ENCODE results near the gene IDH3A. TPM values are rescaled to one million over a fixed set of nuclear protein-coding genes. Genes with fewer than 3 reads are reported as not detected.

The IDH3A gene
- polyA plus RNA-seq, 4 donors: 85.9 to 97.5 (median 92.8) TPM

- Histone ChIP-seq H3K9me3 (ENCODE audit: control insufficient read depth in 2 of 2, insufficient read depth in 1 of 2, low read depth in 1 of 2, low read length in 1 of 2) (no peaks in the 10 kb centered on the region), H3K27ac (ENCODE audit: low read depth in 1 of 3, low read length in 2 of 3) (no peak overlapping the region), H3K36me3 (ENCODE audit: control insufficient read depth in 3 of 3, insufficient read depth in 2 of 3, low read depth in 1 of 3, low read length in 3 of 3) (peaks cover 0 to 47% (median 0%) of the 10 kb centered on the region in 3 donors), H3K4me3 (ENCODE audit: low read depth in 1 of 3, low read length in 3 of 3) (no peak overlapping the region), H3K27me3 (ENCODE audit: control insufficient read depth in 3 of 3, insufficient read depth in 3 of 3, low read length in 3 of 3) (no peaks in the 10 kb centered on the region), H3K4me1 (ENCODE audit: control insufficient read depth in 3 of 3, insufficient read depth in 2 of 3, low read depth in 1 of 3, low read length in 2 of 3) (peaks cover 0 to 8% (median 0%) of the 10 kb centered on the region in 3 donors)
- WGBS, 3 donors: 87 to 93% (median 88%) methylated on average over 3 of the region's 3 CpGs
- DNase-seq: no peak
- FAIRE-seq: no peak
Measured at GRCh38 chr15:78111788-78112187, 37.4 kb upstream of the IDH3A start.

- no peak for FAIRE-seq
Measured at GRCh38 chr15:78112551-78112950, 36.6 kb upstream of the IDH3A start.

GRCh38 chr15:78120523-78120922 lies 28.6 kb upstream of the IDH3A start:
- 87 to 94% (median 89%) methylated on average over 5 of the region's 5 CpGs for WGBS, 3 donors
- Histone ChIP-seq H3K4me1 (ENCODE audit: control insufficient read depth in 3 of 3, insufficient read depth in 2 of 3, low read depth in 1 of 3, low read length in 2 of 3) (no peaks in the 10 kb centered on the region), H3K27me3 (ENCODE audit: control insufficient read depth in 3 of 3, insufficient read depth in 3 of 3, low read length in 3 of 3) (no peaks in the 10 kb centered on the region), H3K27ac (ENCODE audit: low read depth in 1 of 3, low read length in 2 of 3) (no peak overlapping the region), H3K9me3 (ENCODE audit: control insufficient read depth in 2 of 2, insufficient read depth in 1 of 2, low read depth in 1 of 2, low read length in 1 of 2) (no peaks in the 10 kb centered on the region), H3K4me3 (ENCODE audit: low read depth in 1 of 3, low read length in 3 of 3) (no peak overlapping the region), H3K36me3 (ENCODE audit: control insufficient read depth in 3 of 3, insufficient read depth in 2 of 3, low read depth in 1 of 3, low read length in 3 of 3) (peaks cover 0 to 59% (median 0%) of the 10 kb centered on the region in 3 donors)
- DNase-seq (no peak), FAIRE-seq (no peak)

More at GRCh38 chr15:78112551-78112950, 36.6 kb upstream of the IDH3A start:
- 57 to 80% (median 73%) methylated on average over 3 of the region's 3 CpGs for whole genome bisulfite sequencing, 3 donors
- no peak for DNase-seq
- Histone ChIP-seq H3K4me3 (ENCODE audit: low read depth in 1 of 3, low read length in 3 of 3) (no peak overlapping the region), H3K36me3 (ENCODE audit: control insufficient read depth in 3 of 3, insufficient read depth in 2 of 3, low read depth in 1 of 3, low read length in 3 of 3) (peaks cover 0 to 41% (median 0%) of the 10 kb centered on the region in 3 donors), H3K4me1 (ENCODE audit: control insufficient read depth in 3 of 3, insufficient read depth in 2 of 3, low read depth in 1 of 3, low read length in 2 of 3) (peaks cover 0 to 8% (median 0%) of the 10 kb centered on the region in 3 donors), H3K9me3 (ENCODE audit: control insufficient read depth in 2 of 2, insufficient read depth in 1 of 2, low read depth in 1 of 2, low read length in 1 of 2) (no peaks in the 10 kb centered on the region), H3K27ac (ENCODE audit: low read depth in 1 of 3, low read length in 2 of 3) (no peak overlapping the region), H3K27me3 (ENCODE audit: control insufficient read depth in 3 of 3, insufficient read depth in 3 of 3, low read length in 3 of 3) (no peaks in the 10 kb centered on the region)

- no peak for FAIRE-seq
- Histone ChIP-seq H3K36me3 (ENCODE audit: control insufficient read depth in 3 of 3, insufficient read depth in 2 of 3, low read depth in 1 of 3, low read length in 3 of 3) (peaks cover 0 to 67% (median 0%) of the 10 kb centered on the region in 3 donors), H3K27ac (ENCODE audit: low read depth in 1 of 3, low read length in 2 of 3) (no peak overlapping the region), H3K4me3 (ENCODE audit: low read depth in 1 of 3, low read length in 3 of 3) (no peak overlapping the region), H3K27me3 (ENCODE audit: control insufficient read depth in 3 of 3, insufficient read depth in 3 of 3, low read length in 3 of 3) (no peaks in the 10 kb centered on the region), H3K9me3 (ENCODE audit: control insufficient read depth in 2 of 2, insufficient read depth in 1 of 2, low read depth in 1 of 2, low read length in 1 of 2) (no peaks in the 10 kb centered on the region), H3K4me1 (ENCODE audit: control insufficient read depth in 3 of 3, insufficient read depth in 2 of 3, low read depth in 1 of 3, low read length in 2 of 3) (peaks cover 0 to 32% (median 2%) of the 10 kb centered on the region in 3 donors)
- WGBS, 3 donors: 80 to 91% (median 85%) methylated on average over 3 of the region's 3 CpGs
- no peak for DNase-seq
Measured at GRCh38 chr15:78125267-78125666, 23.9 kb upstream of the IDH3A start.

GRCh38 chr15:78127882-78128281 lies 21.3 kb upstream of the IDH3A start:
- H3K27ac ChIP-seq (ENCODE audit: low read depth in 1 of 3, low read length in 2 of 3): peak overlapping the region in 2 of 3 donors; percentile 6 to 53
- no peaks in the 10 kb centered on the region for H3K9me3 ChIP-seq (ENCODE audit: control insufficient read depth in 2 of 2, insufficient read depth in 1 of 2, low read depth in 1 of 2, low read length in 1 of 2)
- H3K27me3 ChIP-seq (ENCODE audit: control insufficient read depth in 3 of 3, insufficient read depth in 3 of 3, low read length in 3 of 3): no peaks in the 10 kb centered on the region
- FAIRE-seq (no peak), DNase-seq (peak in 1 of 2 donors; percentile 34)
- WGBS, 3 donors: 63 to 67% (median 65%) methylated on average over 2 of the region's 2 CpGs
- H3K4me3 ChIP-seq (ENCODE audit: low read depth in 1 of 3, low read length in 3 of 3): no peak overlapping the region
- H3K4me1 ChIP-seq (ENCODE audit: control insufficient read depth in 3 of 3, insufficient read depth in 2 of 3, low read depth in 1 of 3, low read length in 2 of 3): peaks cover 2 to 44% (median 4%) of the 10 kb centered on the region in 3 donors
- peaks cover 0 to 41% (median 0%) of the 10 kb centered on the region in 3 donors for H3K36me3 ChIP-seq (ENCODE audit: control insufficient read depth in 3 of 3, insufficient read depth in 2 of 3, low read depth in 1 of 3, low read length in 3 of 3)

GRCh38 chr15:78129077-78129750 lies 19.9 kb upstream of the IDH3A start:
- H3K36me3 ChIP-seq (ENCODE audit: control insufficient read depth in 3 of 3, insufficient read depth in 2 of 3, low read depth in 1 of 3, low read length in 3 of 3): peaks cover 0 to 28% (median 0%) of the 10 kb centered on the region in 3 donors
- H3K4me1 ChIP-seq (ENCODE audit: control insufficient read depth in 3 of 3, insufficient read depth in 2 of 3, low read depth in 1 of 3, low read length in 2 of 3): peaks cover 2 to 52% (median 4%) of the 10 kb centered on the region in 3 donors
- DNase-seq (peak; percentile 78 to 89), FAIRE-seq (no peak)
- 49 to 73% (median 51%) methylated on average over 8 of the region's 8 CpGs for WGBS, 3 donors
- H3K27me3 ChIP-seq (ENCODE audit: control insufficient read depth in 3 of 3, insufficient read depth in 3 of 3, low read length in 3 of 3): no peaks in the 10 kb centered on the region
- H3K4me3 ChIP-seq (ENCODE audit: low read depth in 1 of 3, low read length in 3 of 3): peak overlapping the region in 1 of 3 donors; percentile 69
- H3K9me3 ChIP-seq (ENCODE audit: control insufficient read depth in 2 of 2, insufficient read depth in 1 of 2, low read depth in 1 of 2, low read length in 1 of 2): no peaks in the 10 kb centered on the region
- peak overlapping the region in 1 of 3 donors; percentile 91 for H3K27ac ChIP-seq (ENCODE audit: low read depth in 1 of 3, low read length in 2 of 3)

GRCh38 chr15:78129751-78130287 lies 19.3 kb upstream of the IDH3A start:
- peaks cover 0 to 22% (median 0%) of the 10 kb centered on the region in 3 donors for H3K36me3 ChIP-seq (ENCODE audit: control insufficient read depth in 3 of 3, insufficient read depth in 2 of 3, low read depth in 1 of 3, low read length in 3 of 3)
- peak overlapping the region in 2 of 3 donors; percentile 69 to 79 for H3K4me3 ChIP-seq (ENCODE audit: low read depth in 1 of 3, low read length in 3 of 3)
- H3K27ac ChIP-seq (ENCODE audit: low read depth in 1 of 3, low read length in 2 of 3): peak overlapping the region in 2 of 3 donors; percentile 26 to 91
- FAIRE-seq (no peak), DNase-seq (no peak)
- WGBS, 3 donors: 72 to 90% (median 81%) methylated on average over 5 of the region's 5 CpGs
- no peaks in the 10 kb centered on the region for H3K27me3 ChIP-seq (ENCODE audit: control insufficient read depth in 3 of 3, insufficient read depth in 3 of 3, low read length in 3 of 3)
- H3K9me3 ChIP-seq (ENCODE audit: control insufficient read depth in 2 of 2, insufficient read depth in 1 of 2, low read depth in 1 of 2, low read length in 1 of 2): no peaks in the 10 kb centered on the region
- peaks cover 2 to 55% (median 4%) of the 10 kb centered on the region in 3 donors for H3K4me1 ChIP-seq (ENCODE audit: control insufficient read depth in 3 of 3, insufficient read depth in 2 of 3, low read depth in 1 of 3, low read length in 2 of 3)

GRCh38 chr15:78130466-78131294 lies 18.5 kb upstream of the IDH3A start:
- no peak for FAIRE-seq
- H3K4me1 ChIP-seq (ENCODE audit: control insufficient read depth in 3 of 3, insufficient read depth in 2 of 3, low read depth in 1 of 3, low read length in 2 of 3): peaks cover 2 to 55% (median 4%) of the 10 kb centered on the region in 3 donors
- H3K4me3 ChIP-seq (ENCODE audit: low read depth in 1 of 3, low read length in 3 of 3): peak overlapping the region; percentile 48 to 79 (median 69)
- peaks cover 0 to 14% (median 0%) of the 10 kb centered on the region in 3 donors for H3K36me3 ChIP-seq (ENCODE audit: control insufficient read depth in 3 of 3, insufficient read depth in 2 of 3, low read depth in 1 of 3, low read length in 3 of 3)
- WGBS, 3 donors: 27 to 31% (median 29%) methylated on average over 37 to 51 of the region's 51 CpGs
- H3K27ac ChIP-seq (ENCODE audit: low read depth in 1 of 3, low read length in 2 of 3): peak overlapping the region in 2 of 3 donors; percentile 85 to 91
- no peaks in the 10 kb centered on the region for H3K9me3 ChIP-seq (ENCODE audit: control insufficient read depth in 2 of 2, insufficient read depth in 1 of 2, low read depth in 1 of 2, low read length in 1 of 2)
- peak in 1 of 2 donors; percentile 47 for DNase-seq
- H3K27me3 ChIP-seq (ENCODE audit: control insufficient read depth in 3 of 3, insufficient read depth in 3 of 3, low read length in 3 of 3): no peaks in the 10 kb centered on the region

Data from small intestine (tissue), 7 donors.